Measurements from ENCODE around the gene CRB2.

DNA sequence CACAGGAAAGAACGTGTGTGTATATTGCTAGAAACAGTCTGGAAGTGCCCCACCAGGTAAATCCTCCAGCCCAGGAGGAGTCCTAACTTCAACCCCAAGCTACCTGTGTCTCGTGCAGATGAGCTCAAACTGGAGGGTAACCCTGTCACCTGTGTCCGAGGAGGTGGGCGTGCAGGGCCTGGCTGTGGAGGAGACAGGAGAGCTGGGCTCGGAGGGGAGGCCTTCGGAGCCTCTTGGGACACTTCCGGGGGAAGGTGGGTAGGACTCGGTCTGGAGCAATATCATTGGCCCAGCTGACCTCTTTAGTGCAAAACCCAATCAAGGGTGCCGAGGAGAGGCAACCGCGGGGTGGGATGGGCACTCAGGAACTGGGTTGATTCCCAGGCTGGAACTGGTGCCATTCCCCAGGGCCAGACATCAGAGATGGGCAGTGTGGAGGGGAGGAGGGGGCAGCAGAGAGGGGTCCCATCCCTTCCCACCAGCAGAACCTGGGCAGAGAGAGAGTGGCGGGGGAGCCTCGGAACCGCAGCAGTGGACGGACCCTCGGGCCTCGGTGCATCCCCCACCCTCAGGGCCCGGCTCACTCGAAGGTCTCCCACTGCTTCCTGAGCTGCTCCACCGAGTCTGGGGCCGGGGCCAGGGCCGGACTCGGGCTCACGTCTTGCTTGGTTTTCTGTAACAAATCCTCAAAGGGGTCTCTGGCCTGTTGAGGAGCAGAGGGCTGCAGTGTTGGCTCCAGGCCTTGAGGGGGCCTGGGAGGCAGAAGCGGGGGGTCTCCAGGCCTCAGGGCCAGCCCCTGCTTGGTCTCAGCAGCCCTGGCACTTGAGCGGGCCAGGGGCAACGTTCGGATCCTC lies 25.1 kb downstream of the CRB2 start:
- TF ChIP-seq, protein P1, sequence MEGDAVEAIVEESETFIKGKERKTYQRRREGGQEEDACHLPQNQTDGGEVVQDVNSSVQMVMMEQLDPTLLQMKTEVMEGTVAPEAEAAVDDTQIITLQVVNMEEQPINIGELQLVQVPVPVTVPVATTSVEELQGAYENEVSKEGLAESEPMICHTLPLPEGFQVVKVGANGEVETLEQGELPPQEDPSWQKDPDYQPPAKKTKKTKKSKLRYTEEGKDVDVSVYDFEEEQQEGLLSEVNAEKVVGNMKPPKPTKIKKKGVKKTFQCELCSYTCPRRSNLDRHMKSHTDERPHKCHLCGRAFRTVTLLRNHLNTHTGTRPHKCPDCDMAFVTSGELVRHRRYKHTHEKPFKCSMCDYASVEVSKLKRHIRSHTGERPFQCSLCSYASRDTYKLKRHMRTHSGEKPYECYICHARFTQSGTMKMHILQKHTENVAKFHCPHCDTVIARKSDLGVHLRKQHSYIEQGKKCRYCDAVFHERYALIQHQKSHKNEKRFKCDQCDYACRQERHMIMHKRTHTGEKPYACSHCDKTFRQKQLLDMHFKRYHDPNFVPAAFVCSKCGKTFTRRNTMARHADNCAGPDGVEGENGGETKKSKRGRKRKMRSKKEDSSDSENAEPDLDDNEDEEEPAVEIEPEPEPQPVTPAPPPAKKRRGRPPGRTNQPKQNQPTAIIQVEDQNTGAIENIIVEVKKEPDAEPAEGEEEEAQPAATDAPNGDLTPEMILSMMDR (IDR thresholded peaks at IDR 0.05): no peak
- TF ChIP-seq POLR2A (IDR thresholded peaks at IDR 0.05): no peak

All from adrenal gland (tissue), 5 donors.